HUES6 (cell line): ENCODE measurements around the gene MRAP2.
"Not testable (repeated sequence)": the region's sequence is repeated elsewhere in the genome, so short reads cannot be mapped to it uniquely, and the experiment has no call there.

ENCODE experiments used
- H3K27ac ChIP-seq: 2 replicates; pipeline ENCODE4 v1.7.0; 2013; ENCODE audit warnings: low read depth, mild to moderate bottlenecking, low read length, inconsistent platforms
- H3K27me3 ChIP-seq: 2 replicates; pipeline ENCODE4 v1.6.1; 2013; ENCODE audit warnings: low read length; ENCODE audit not compliant: control insufficient read depth, insufficient read depth
- H3K36me3 ChIP-seq: 2 replicates; pipeline ENCODE4 v1.6.1; 2013; ENCODE audit warnings: low read length; ENCODE audit not compliant: control insufficient read depth, insufficient read depth
- H3K4me1 ChIP-seq: 2 replicates; pipeline ENCODE4 v1.6.1; 2013; ENCODE audit warnings: low read length; ENCODE audit not compliant: control insufficient read depth, insufficient read depth
- H3K4me3 ChIP-seq: 2 replicates; pipeline ENCODE4 v1.5.1; 2013; ENCODE audit warnings: low read depth, low read length
- H3K9ac ChIP-seq: one replicate; pipeline ENCODE4 v1.6.1; 2013; ENCODE audit warnings: mild to moderate bottlenecking, low read length
- H3K9me3 ChIP-seq: 2 replicates; pipeline ENCODE4 v1.6.1; 2013; ENCODE audit warnings: low read depth, low read length; ENCODE audit not compliant: control insufficient read depth, insufficient read depth

Gene MRAP2

DNA sequence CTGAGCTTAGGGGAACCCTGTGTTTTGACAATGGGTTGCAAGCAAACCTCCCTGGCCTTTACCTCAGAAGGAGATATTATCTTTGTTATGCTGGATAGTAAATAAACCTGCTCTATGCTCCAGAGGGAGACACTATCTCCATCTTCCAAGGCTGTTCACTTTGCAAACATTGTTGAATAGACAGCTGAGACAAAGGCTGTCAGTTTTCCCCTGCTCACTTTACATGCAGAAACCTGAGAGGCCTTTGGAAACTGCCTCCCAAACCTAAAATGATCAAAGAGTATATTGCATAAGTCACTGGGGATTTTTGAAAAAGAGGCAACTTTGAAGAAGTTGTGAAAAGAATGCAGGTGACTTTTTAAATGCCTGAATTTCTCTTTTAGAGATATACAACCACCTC lies 61.6 kb downstream of the MRAP2 start:
- Histone ChIP-seq H3K9me3 (no peaks in the 10 kb centered on the region), H3K4me1 (peaks cover 8% of the 10 kb centered on the region; the same call in 1 of the 2 replicates), H3K27me3 (no peaks in the 10 kb centered on the region), H3K27ac (no peak overlapping the region), H3K9ac (no peak overlapping the region), H3K4me3 (no peak overlapping the region), H3K36me3 (no peaks in the 10 kb centered on the region)

DNA sequence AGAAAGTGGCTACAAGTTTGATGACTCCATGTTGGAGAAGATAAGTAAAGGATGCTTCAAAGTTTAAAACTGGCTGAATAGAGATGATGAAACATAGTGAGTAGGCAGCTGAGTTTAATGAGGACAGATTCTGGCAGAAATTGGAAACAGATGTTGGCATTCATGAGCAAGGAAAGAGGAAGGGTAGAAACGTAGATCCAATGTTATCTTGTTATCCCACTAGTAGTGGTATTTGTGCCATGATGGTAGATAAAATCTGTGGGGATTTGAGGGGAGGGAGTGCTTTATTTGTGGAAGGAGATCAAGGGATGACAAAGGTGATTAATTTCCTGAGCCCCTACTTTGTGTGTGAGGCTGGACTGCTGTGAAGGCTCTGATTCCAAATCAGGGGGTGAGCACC lies 69.5 kb downstream of the MRAP2 start:
- no peak overlapping the region for H3K9ac ChIP-seq
- H3K27ac ChIP-seq, result no peak overlapping the region
- 0 out of 2 replicates have a peak, but pooled peaks cover 4% of the 10 kb centered on the region for H3K9me3 ChIP-seq
- no peaks in the 10 kb centered on the region for H3K27me3 ChIP-seq
- no peaks in the 10 kb centered on the region for H3K4me1 ChIP-seq
- no peak overlapping the region for H3K4me3 ChIP-seq
- no peaks in the 10 kb centered on the region for H3K36me3 ChIP-seq

DNA sequence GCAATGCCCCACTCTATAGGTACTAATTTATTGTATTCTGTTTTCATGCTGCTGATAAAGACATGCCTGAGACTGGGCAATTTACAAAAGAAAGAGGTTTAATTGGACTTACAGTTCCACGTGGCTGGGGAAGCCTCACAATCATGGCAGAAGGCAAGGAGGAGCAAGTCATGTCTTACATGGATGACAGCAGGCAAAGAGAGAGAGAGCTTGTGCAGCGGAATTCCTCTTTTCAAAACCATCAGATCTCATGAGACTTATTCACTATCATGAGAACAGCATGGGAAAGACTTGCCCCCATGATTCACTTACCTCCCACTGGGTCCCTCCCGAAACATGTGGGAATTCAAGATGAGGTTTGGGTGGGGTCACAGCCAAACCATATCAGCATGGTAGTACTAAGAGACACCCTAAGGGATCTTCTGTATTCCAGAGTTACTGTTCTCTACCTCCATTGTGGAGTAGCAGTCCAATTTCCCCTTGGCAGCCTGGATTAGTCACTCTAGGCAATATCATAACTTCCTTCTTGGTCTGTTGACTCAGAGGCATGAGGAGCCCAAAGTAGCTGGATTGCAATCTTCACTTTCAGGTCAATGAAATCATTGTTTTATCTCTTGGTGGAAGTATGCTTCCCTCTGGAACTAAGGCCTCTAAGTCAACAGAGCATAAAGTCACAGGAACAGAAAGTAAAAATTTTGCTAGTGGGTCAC lies 71.8 kb downstream of the MRAP2 start:
- not testable (repeated sequence) for H3K4me1 ChIP-seq, H3K27ac ChIP-seq, H3K4me3 ChIP-seq, H3K27me3 ChIP-seq, H3K9ac ChIP-seq, H3K36me3 ChIP-seq, H3K9me3 ChIP-seq

DNA sequence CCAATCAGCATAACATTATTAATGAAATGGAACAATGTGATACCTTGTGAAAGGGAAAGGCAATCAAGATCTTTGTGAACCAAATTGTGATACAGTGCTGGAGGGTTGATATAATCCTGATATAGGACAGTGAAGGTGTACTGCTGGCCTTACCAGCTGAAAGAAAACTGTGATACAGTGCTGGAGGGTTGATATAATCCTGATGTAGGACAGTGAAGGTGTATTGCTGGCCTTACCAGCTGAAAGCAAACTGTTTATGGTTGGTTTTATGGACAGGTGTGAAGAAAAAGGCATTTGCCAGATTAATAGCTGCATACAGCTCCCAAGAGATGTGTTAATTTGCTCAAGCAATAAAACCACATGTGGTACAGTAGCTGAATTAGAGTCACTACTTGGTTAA lies 73.9 kb downstream of the MRAP2 start:
- H3K9me3 ChIP-seq, result 0 out of 2 replicates have a peak, but pooled peaks cover 4% of the 10 kb centered on the region
- no peaks in the 10 kb centered on the region for H3K36me3 ChIP-seq
- no peak overlapping the region for H3K4me3 ChIP-seq
- H3K9ac ChIP-seq, result no peak overlapping the region
- H3K27ac ChIP-seq, result no peak overlapping the region
- H3K4me1 ChIP-seq, result no peaks in the 10 kb centered on the region
- H3K27me3 ChIP-seq, result no peaks in the 10 kb centered on the region

DNA sequence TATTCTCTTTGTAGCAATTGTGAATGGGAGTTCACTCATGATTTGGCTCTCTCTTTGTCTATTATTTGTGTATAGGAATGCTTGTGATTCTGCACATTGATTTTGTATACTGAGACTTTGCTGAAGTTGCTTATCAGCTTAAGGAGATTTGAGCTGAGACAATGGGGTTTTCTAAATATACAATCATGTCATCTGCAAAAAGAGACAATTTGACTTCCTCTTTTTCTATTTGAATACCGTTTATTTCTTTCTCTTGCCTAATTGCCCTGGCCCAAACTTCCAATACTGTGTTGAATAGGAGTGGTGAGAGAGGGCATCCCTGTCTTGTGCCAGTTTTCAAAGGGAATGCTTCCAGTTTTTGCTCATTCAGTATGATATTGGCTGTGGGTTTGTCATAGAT lies 77.8 kb downstream of the MRAP2 start:
- not testable (repeated sequence) for H3K9ac ChIP-seq, H3K36me3 ChIP-seq, H3K4me3 ChIP-seq, H3K27me3 ChIP-seq, H3K27ac ChIP-seq, H3K9me3 ChIP-seq, H3K4me1 ChIP-seq

DNA sequence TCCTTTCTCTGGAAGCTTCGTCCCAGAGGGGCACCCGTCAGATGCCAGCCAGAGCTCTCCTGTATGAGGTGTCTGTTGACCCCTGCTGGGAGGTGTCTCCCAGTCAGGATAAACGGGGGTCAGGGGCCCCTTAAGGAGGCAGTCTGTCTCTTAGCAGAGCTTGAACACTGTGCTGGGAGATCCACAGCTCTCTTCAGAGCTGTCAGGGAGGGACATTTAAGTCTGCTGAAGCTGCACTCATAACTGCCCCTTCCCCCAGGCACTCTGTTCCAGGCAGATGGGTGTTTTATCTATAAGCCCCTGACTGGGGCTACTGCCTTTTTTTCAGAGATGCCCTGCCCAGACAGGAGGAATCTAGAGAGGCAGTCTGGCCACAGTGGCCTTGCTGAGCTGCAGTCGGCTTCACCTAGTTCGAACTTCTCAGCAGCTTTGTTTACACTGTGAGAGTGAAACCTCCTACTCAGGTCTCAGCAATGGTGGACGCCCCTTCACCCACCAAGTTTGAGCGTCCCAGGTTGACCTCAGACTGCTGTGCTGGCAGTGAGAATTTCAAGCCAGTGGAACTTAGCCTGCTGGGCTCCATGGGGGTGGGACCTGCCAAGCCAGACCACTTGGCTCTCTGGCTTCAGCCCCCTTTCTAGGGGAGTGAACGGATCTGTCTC lies 81.5 kb downstream of the MRAP2 start:
- not testable (repeated sequence) for H3K27ac ChIP-seq, H3K4me1 ChIP-seq, H3K36me3 ChIP-seq, H3K9me3 ChIP-seq, H3K27me3 ChIP-seq, H3K4me3 ChIP-seq, H3K9ac ChIP-seq

DNA sequence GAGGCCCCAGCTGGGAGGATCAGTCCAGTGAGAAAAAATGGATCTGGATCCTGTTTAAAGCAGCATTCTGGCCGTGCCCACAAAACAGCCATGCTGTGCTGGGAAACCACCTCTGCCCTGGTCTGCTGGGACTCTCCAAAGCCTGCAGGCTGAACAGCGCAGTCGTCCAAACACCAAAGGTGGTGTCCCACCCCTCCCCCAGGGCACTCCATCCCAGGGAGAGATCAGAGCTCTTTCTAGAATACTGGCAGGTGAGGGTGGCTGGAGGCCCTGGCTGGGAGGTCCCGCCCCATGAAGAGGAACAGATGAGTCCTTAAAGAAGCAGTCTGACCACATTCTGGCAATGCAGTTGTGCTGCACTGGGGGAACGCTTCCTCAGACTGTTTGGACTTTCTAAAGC lies 84.6 kb downstream of the MRAP2 start:
- H3K27me3 ChIP-seq, result no peaks in the 10 kb centered on the region
- H3K9ac ChIP-seq, result no peak overlapping the region
- H3K27ac ChIP-seq, result no peak overlapping the region
- no peak overlapping the region for H3K4me3 ChIP-seq
- H3K36me3 ChIP-seq, result no peaks in the 10 kb centered on the region
- H3K4me1 ChIP-seq, result no peaks in the 10 kb centered on the region
- no peaks in the 10 kb centered on the region for H3K9me3 ChIP-seq

DNA sequence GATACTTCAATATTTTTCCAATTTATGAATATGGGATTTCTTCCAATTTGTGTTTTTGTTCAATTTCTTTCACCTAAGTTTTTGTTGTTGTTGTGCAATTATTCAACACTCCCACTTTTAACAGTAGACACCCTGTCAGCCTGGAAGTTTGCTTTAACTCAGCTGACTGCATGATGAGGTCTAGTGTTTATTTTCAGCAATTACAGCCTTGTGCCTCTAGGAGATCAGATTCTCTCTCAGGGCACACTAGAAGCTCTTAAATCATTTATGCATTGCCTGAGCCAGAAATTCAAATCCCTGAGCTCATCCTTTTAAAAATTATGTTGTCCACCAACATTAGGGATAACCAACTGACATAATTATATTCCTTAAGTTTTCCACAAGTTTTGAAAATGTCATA lies 85.7 kb downstream of the MRAP2 start:
- H3K4me3 ChIP-seq, result no peak overlapping the region
- no peaks in the 10 kb centered on the region for H3K9me3 ChIP-seq
- H3K4me1 ChIP-seq, result no peaks in the 10 kb centered on the region
- H3K9ac ChIP-seq, result no peak overlapping the region
- 0 out of 2 replicates have a peak, but pooled peaks cover under 1% of the 10 kb centered on the region for H3K36me3 ChIP-seq
- no peaks in the 10 kb centered on the region for H3K27me3 ChIP-seq
- H3K27ac ChIP-seq, result no peak overlapping the region

DNA sequence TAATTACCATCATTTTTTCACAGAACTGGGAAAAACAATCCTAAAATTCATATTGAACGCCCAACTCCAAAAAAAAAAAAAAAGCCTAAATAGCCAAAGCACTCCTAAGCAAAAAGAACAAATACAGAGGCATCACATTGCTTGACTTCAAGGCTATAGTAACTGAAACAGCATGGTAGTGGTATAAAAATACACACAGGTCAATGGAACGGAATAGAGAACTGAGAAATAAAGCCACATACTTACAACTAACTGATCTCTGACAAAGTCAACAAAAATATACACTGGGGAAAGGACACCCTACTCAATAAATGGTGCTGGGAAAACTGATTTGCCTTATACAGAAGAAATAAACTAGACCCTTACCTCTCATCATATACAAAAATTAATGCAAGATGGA lies 89.6 kb downstream of the MRAP2 start:
- Histone ChIP-seq H3K9ac (no peak overlapping the region), H3K27me3 (no peaks in the 10 kb centered on the region)

DNA sequence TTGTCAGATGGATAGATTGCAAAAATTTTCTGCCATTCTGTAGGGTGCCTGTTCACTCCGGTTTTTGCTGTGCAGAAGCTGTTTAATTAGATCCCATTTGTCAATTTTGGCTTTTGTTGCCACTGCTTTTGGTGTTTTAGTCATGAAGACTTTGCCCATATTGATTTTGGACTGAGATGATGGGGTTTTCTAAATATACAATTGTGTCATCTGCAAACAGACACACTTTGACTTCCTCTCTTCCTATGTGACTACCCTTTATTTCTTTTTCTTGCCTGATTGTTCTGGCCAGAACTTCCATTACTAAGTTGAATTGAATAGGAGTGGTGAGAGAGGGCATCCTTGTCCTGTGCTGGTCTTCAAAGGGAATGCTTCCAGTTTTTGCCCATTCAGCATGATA lies 96.0 kb downstream of the MRAP2 start:
- Histone ChIP-seq H3K36me3 (peaks cover 20% of the 10 kb centered on the region; the same call in 1 of the 2 replicates), H3K9me3 (peaks cover 17% of the 10 kb centered on the region)
- not testable (repeated sequence) for H3K9ac ChIP-seq, H3K4me3 ChIP-seq, H3K27ac ChIP-seq, H3K4me1 ChIP-seq, H3K27me3 ChIP-seq

More for the DNA sequence above, 89.6 kb downstream of the MRAP2 start:
- Histone ChIP-seq H3K36me3 (peaks cover 13% of the 10 kb centered on the region; the same call in 1 of the 2 replicates), H3K4me1 (no peaks in the 10 kb centered on the region), H3K9me3 (no peaks in the 10 kb centered on the region), H3K27ac (no peak overlapping the region), H3K4me3 (no peak overlapping the region)

DNA sequence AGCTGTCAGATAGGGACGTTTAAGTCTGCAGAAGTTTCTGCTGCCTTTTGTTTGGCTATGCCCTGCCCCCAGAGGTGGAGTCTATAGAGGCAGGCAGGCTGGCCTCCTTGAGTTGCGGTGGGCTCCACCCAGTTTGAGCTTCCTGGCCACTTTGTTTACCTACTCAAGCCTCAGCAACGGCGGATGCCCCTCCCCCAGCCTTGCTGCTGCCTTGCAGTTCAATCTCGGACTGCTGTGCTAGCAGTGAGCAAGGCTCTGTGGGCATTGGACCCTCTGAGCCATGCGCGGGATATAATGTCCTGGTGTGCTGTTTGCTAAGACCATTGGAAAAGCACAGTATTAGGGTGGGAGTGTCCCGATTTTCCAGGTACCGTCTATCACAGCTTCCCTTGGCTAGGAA lies 99.8 kb downstream of the MRAP2 start:
- H3K9me3 ChIP-seq, result peaks cover 17% of the 10 kb centered on the region
- H3K4me1 ChIP-seq, H3K36me3 ChIP-seq, H3K27me3 ChIP-seq, H3K27ac ChIP-seq, H3K9ac ChIP-seq, H3K4me3 ChIP-seq: not testable (repeated sequence)
